Ascending aorta (tissue), 2 donors: ENCODE measurements around the gene NNT. TPM values are rescaled to one million over a fixed set of nuclear protein-coding genes. Genes with fewer than 3 reads are reported as not detected.
A peak's percentile ranks its signal among the peaks of the same experiment; 100 is the strongest.
"Not testable (repeated sequence)": the region's sequence is repeated elsewhere in the genome, so short reads cannot be mapped to it uniquely, and the experiment has no call there.

ENCODE experiments used
- DNase-seq, 2 donors: peaks; one replicate each; pipeline ENCODE4 v3.0.0-alpha.2; 2019; ENCODE audit warnings: low spot score in 2 of 2
- H3K27ac ChIP-seq, 2 donors: fragments of 200-600 bp; sonication (generic); one replicate each; pipeline ENCODE4 v1.5.1; 2016 to 2017; ENCODE audit warnings: mild to moderate bottlenecking in 1 of 2
- H3K27me3 ChIP-seq: fragments of 200-600 bp; sonication (generic); one replicate; pipeline ENCODE4 v1.5.1; 2017
- H3K36me3 ChIP-seq, 2 donors: fragments of 200-600 bp; sonication (generic); one replicate each; pipeline ENCODE4 v1.5.1; 2016
- H3K4me1 ChIP-seq, 2 donors: fragments of 200-600 bp; sonication (generic); one replicate each; pipeline ENCODE4 v1.5.1; 2016 to 2017; ENCODE audit warnings: mild to moderate bottlenecking in 1 of 2
- H3K4me3 ChIP-seq, 2 donors: fragments of 200-600 bp; sonication (generic); one replicate each; pipeline ENCODE4 v1.5.1; 2016 to 2017; ENCODE audit warnings: mild to moderate bottlenecking in 1 of 2
- H3K9me3 ChIP-seq, 2 donors: fragments of 200-600 bp; sonication (generic); one replicate each; pipeline ENCODE4 v1.5.1; 2016
- CTCF ChIP-seq, 3 experiments: fragments of 200-600 bp in 2 of 3; fragments of 450-650 bp in 1 of 3; sonication (generic) in 2 of 3; IDR thresholded peaks; one replicate each; pipeline ENCODE4 v1.5.1; 2016 to 2019; ENCODE audit warnings: antibody characterized with exemption in 3 of 3, mild to moderate bottlenecking in 1 of 3, moderate library complexity in 1 of 3
- intact Hi-C: fragments of 100-400 bp; cut with DNase I; formaldehyde crosslinking; loops from one replicate; pipeline ENCODE4 v1.15.1; 2023
- total RNA-seq: library from RNA; depleted of rRNA; stranded (reverse); fragments of >200 nt; gene quantifications from one replicate; pipeline ENCODE4 v1.1.0, GENCODE V29; 2016

NNT gene
- 13.3 TPM for total RNA-seq

- Histone ChIP-seq H3K36me3 (peaks cover 0 to 3% of the 10 kb centered on the region in 2 donors), H3K4me3 (peak within 1 kb of the TSS; percentile 82 to 97), H3K27ac (peak within 1 kb of the TSS; percentile 86 to 95), H3K9me3 (no peaks in the 10 kb centered on the region), H3K4me1 (peaks cover 2 to 9% of the 10 kb centered on the region in 2 donors), H3K27me3 (no peaks in the 10 kb centered on the region)
- intact Hi-C loops, result loop anchor here (1.0 to 5.0 kb wide), 2 partner anchors 118 to 480 kb away; partner anchors contain the start of gene ZNF131
- TF ChIP-seq CTCF (IDR thresholded peaks at IDR 0.05), result no peak
- peak; percentile 12 to 87 for DNase-seq
These were observed at the start of gene NNT for GRCh38 chr5:43602461-43603343. Gene NNT, plus strand, starts transcription at chr5:43603180. Its CDS starts 6,016 bp downstream, at chr5:43609196.

- Histone ChIP-seq H3K4me1 (peaks cover 5 to 25% of the 10 kb centered on the region in 2 donors), H3K27ac (no peak overlapping the region), H3K36me3 (peaks cover 6 to 8% of the 10 kb centered on the region in 2 donors), H3K9me3 (no peaks in the 10 kb centered on the region), H3K4me3 (no peak overlapping the region), H3K27me3 (no peaks in the 10 kb centered on the region)
- no peak for TF ChIP-seq CTCF (IDR thresholded peaks at IDR 0.05)
- intact Hi-C loops, result no loop called here
- DNase-seq, result no peak
These were observed 49.6 kb upstream of the NNT start for GRCh38 chr5:43553381-43553780.

- TF ChIP-seq CTCF (IDR thresholded peaks at IDR 0.05), result no peak
- Histone ChIP-seq H3K36me3 (peaks cover 4 to 6% of the 10 kb centered on the region in 2 donors), H3K9me3 (no peaks in the 10 kb centered on the region), H3K4me3 (peak overlapping the region in 1 of 2 donors; percentile 79), H3K27ac (peak overlapping the region in 1 of 2 donors; percentile 96), H3K27me3 (no peaks in the 10 kb centered on the region), H3K4me1 (peaks cover 5 to 25% of the 10 kb centered on the region in 2 donors)
- DNase-seq, result no peak
- intact Hi-C loops, result no loop called here
These were observed 48.5 kb upstream of the NNT start for GRCh38 chr5:43554497-43554896.

GRCh38 chr5:43555895-43556606 is 46.9 kb upstream of the NNT start:
- H3K27me3 ChIP-seq, result no peaks in the 10 kb centered on the region
- H3K4me1 ChIP-seq, result peaks cover 3 to 25% of the 10 kb centered on the region in 2 donors
- peak in 1 of 2 donors; percentile 76 for DNase-seq
- H3K4me3 ChIP-seq, result peak overlapping the region; percentile 79 to 90
- H3K36me3 ChIP-seq, result peaks cover 4 to 6% of the 10 kb centered on the region in 2 donors
- TF ChIP-seq CTCF (IDR thresholded peaks at IDR 0.05), result no peak
- H3K27ac ChIP-seq, result peak overlapping the region; percentile 96
- intact Hi-C loops, result loop anchor here (1.0 to 5.0 kb wide), 4 partner anchors 41 to 1253 kb away; partner anchors contain the start of genes C5orf34, MRPS30 and TMEM267
- H3K9me3 ChIP-seq, result no peaks in the 10 kb centered on the region

- Histone ChIP-seq H3K27ac (peak overlapping the region; percentile 96), H3K4me3 (peak overlapping the region; percentile 79 to 90), H3K4me1 (peaks cover 2 to 25% of the 10 kb centered on the region in 2 donors)
- H3K36me3 ChIP-seq, H3K27me3 ChIP-seq, H3K9me3 ChIP-seq, DNase-seq: not testable (repeated sequence)
- intact Hi-C loops, result loop anchor here (1.0 to 5.0 kb wide), 4 partner anchors 41 to 1252 kb away; partner anchors contain the start of genes C5orf34, MRPS30 and TMEM267
These were observed 46.4 kb upstream of the NNT start for GRCh38 chr5:43556607-43556856.
